Measurements from ENCODE around the gene NCKAP1. TPM values are rescaled to one million over a fixed set of nuclear protein-coding genes. Genes with fewer than 3 reads are reported as not detected.

Gene NCKAP1
- total and polyA plus RNA-seq, 4 donors = 36.4 to 194 (median 73.1) TPM

DNA sequence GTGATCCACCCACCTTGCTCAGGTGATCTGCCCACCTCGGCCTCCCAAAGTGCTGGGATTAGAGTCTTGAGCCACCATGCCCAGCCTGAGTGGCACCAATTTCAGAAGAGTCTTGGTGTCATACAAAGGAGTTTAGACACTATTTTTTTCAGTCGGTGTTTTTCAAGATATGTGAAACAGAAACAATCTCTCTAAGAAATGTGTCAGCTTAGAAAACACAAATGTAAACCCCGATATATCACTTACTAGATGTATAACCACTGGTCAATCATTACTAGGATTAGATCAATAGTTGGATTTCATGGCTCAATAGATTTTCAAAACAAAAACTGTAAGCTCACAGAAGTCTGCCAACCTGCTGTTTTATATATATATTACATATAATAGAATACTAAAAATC is 104.6 kb downstream of the NCKAP1 start:
- Histone ChIP-seq H3K27ac (ENCODE audit: low read depth in 1 of 2, low read length in 1 of 2) (no peak overlapping the region), H3K9ac (ENCODE audit: insufficient read depth in 1 of 2, low read length in 2 of 2) (no peak overlapping the region), H3K27me3 (ENCODE audit: control insufficient read depth in 3 of 3, insufficient read depth in 3 of 3, low read length in 2 of 3) (no peaks in the 10 kb centered on the region), H3K36me3 (ENCODE audit: control insufficient read depth in 4 of 4, insufficient read depth in 4 of 4, low read length in 4 of 4) (peaks cover 4 to 24% (median 12%) of the 10 kb centered on the region in 4 donors), H3K4me1 (ENCODE audit: control insufficient read depth in 5 of 5, insufficient read depth in 5 of 5, low read length in 5 of 5) (no peaks in the 10 kb centered on the region), H3K9me3 (ENCODE audit: control insufficient read depth in 4 of 4, insufficient read depth in 3 of 4, low read length in 3 of 4) (no peaks in the 10 kb centered on the region), H3K4me3 (no peak overlapping the region)
- DNase-seq = no peak
- 92 to 96% methylated on average over 3 of the region's 3 CpGs for WGBS, 2 donors
- TF ChIP-seq, protein P1, sequence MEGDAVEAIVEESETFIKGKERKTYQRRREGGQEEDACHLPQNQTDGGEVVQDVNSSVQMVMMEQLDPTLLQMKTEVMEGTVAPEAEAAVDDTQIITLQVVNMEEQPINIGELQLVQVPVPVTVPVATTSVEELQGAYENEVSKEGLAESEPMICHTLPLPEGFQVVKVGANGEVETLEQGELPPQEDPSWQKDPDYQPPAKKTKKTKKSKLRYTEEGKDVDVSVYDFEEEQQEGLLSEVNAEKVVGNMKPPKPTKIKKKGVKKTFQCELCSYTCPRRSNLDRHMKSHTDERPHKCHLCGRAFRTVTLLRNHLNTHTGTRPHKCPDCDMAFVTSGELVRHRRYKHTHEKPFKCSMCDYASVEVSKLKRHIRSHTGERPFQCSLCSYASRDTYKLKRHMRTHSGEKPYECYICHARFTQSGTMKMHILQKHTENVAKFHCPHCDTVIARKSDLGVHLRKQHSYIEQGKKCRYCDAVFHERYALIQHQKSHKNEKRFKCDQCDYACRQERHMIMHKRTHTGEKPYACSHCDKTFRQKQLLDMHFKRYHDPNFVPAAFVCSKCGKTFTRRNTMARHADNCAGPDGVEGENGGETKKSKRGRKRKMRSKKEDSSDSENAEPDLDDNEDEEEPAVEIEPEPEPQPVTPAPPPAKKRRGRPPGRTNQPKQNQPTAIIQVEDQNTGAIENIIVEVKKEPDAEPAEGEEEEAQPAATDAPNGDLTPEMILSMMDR (IDR thresholded peaks at IDR 0.05; ENCODE audit: control extremely low read depth, extremely low read depth) = no peak
- no peak for ATAC-seq (ENCODE audit: insufficient read depth, low FRiP score)

DNA sequence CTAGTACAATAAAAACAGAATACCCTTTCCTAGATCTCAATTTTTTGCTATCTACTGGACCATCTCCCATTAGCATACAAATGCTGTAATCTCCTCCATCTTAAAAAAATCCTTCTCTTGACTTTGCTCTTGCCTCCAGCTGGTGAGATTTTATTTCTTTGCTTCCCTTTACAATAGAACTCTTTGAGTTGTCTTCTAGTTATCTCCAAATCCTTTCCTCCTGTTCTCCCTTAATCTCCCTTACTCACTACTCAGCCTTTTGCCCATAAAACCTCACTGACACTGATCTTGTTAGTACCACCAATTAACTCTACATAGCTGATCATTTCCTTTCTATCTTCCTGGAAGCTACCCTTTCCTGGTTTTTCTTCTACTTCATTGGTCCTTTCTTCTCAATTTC is 108.3 kb downstream of the NCKAP1 start:
- Histone ChIP-seq H3K4me1 (ENCODE audit: control insufficient read depth in 5 of 5, insufficient read depth in 5 of 5, low read length in 5 of 5) (peaks cover 0 to 2% (median 0%) of the 10 kb centered on the region in 5 donors), H3K9ac (ENCODE audit: insufficient read depth in 1 of 2, low read length in 2 of 2) (no peak overlapping the region), H3K36me3 (ENCODE audit: control insufficient read depth in 4 of 4, insufficient read depth in 4 of 4, low read length in 4 of 4) (peaks cover 4 to 22% (median 12%) of the 10 kb centered on the region in 4 donors), H3K9me3 (ENCODE audit: control insufficient read depth in 4 of 4, insufficient read depth in 3 of 4, low read length in 3 of 4) (no peaks in the 10 kb centered on the region), H3K27ac (ENCODE audit: low read depth in 1 of 2, low read length in 1 of 2) (no peak overlapping the region), H3K27me3 (ENCODE audit: control insufficient read depth in 3 of 3, insufficient read depth in 3 of 3, low read length in 2 of 3) (no peaks in the 10 kb centered on the region), H3K4me3 (no peak overlapping the region)
- ATAC-seq (ENCODE audit: insufficient read depth, low FRiP score) (no peak), DNase-seq (no peak)
- TF ChIP-seq, protein P1 (IDR thresholded peaks at IDR 0.05; ENCODE audit: control extremely low read depth, extremely low read depth) = no peak

DNA sequence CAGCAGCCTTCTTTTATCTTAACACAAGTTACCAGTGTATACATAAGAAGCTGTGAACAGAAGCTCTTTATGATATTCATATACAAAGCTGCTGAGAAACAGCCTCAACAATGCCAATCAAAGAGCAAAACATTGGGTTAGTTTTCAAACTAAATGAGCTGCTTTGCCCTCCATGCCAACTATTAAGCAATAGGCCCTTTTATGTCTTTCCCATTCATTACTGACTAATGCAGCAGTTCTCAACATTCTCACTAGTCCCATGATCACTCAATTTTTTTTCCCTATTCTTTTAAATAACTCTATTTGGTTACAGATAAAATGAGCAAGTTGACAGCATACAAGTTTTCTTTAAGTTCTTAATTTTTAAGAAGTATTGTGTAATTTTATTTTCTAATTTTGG is 114.0 kb downstream of the NCKAP1 start:
- no peak overlapping the region for H3K9ac ChIP-seq (ENCODE audit: insufficient read depth in 1 of 2, low read length in 2 of 2)

More for the DNA sequence above, 114.0 kb downstream of the NCKAP1 start:
- ATAC-seq (ENCODE audit: insufficient read depth, low FRiP score) (no peak), DNase-seq (peak; percentile 59 to 96 (median 94))
- Histone ChIP-seq H3K27me3 (ENCODE audit: control insufficient read depth in 3 of 3, insufficient read depth in 3 of 3, low read length in 2 of 3) (no peaks in the 10 kb centered on the region), H3K36me3 (ENCODE audit: control insufficient read depth in 4 of 4, insufficient read depth in 4 of 4, low read length in 4 of 4) (peaks cover 0 to 22% (median 13%) of the 10 kb centered on the region in 4 donors), H3K4me1 (ENCODE audit: control insufficient read depth in 5 of 5, insufficient read depth in 5 of 5, low read length in 5 of 5) (peaks cover 0 to 15% (median 0%) of the 10 kb centered on the region in 5 donors), H3K4me3 (no peak overlapping the region), H3K27ac (ENCODE audit: low read depth in 1 of 2, low read length in 1 of 2) (no peak overlapping the region), H3K9me3 (ENCODE audit: control insufficient read depth in 4 of 4, insufficient read depth in 3 of 4, low read length in 3 of 4) (no peaks in the 10 kb centered on the region)
- TF ChIP-seq, protein P1 (IDR thresholded peaks at IDR 0.05; ENCODE audit: control extremely low read depth, extremely low read depth) = no peak

Data from lung (tissue), 12 donors.